GM18499 (cell line): ENCODE results near the gene PCYT1A.
"Not testable (repeated sequence)": the region's sequence is repeated elsewhere in the genome, so short reads cannot be mapped to it uniquely, and the experiment has no call there.

Source experiments
- ATAC-seq: cut with Tn5 transposase; IDR thresholded peaks from one replicate; pipeline ENCODE4 v1.9.1; 2021; ENCODE audit warnings: moderate number of reproducible peaks; ENCODE audit not compliant: insufficient read depth, unreplicated experiment

Gene PCYT1A

DNA sequence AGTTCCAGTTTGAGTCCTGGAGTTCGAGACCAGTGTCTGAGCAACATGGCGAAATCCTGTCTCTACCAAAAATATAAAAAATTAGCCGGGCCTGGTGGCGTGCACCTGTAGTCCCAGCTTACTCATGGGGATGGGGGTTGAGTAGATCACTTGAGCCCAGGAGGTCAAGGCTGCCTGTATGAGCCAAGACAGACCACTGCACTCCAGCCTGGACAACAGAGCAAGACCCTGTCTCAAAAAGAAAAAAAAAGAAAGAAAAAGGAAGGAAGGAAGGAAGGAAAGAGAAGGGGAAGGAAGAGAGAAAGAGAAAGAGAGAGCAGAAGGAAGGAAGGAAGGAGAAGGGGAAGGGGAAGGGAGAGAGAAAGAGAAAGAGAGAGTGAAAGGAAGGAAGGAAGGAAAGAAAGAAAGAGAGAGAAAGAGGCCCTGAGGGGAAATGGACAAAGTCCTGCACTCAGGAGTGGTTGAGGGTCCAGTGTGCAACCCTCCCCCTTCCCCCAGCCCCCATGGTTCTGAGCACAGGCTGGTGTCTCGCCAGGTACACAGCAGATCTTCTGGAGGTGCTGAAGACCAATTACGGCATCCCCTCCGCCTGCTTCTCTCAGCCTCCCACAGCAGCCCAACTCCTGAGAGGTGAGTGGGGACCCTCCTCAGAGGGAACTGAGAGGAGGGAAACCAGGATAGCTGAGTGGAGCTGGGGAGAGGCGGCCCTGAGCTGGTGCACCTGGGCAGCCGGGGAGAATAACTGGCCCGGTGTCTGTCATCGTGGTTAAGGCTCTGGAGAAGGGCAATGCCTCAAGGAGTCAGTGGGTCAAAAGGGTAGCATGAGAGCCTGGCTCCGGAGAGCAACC is 70.0 kb downstream of the PCYT1A start:
- no peak for ATAC-seq

DNA sequence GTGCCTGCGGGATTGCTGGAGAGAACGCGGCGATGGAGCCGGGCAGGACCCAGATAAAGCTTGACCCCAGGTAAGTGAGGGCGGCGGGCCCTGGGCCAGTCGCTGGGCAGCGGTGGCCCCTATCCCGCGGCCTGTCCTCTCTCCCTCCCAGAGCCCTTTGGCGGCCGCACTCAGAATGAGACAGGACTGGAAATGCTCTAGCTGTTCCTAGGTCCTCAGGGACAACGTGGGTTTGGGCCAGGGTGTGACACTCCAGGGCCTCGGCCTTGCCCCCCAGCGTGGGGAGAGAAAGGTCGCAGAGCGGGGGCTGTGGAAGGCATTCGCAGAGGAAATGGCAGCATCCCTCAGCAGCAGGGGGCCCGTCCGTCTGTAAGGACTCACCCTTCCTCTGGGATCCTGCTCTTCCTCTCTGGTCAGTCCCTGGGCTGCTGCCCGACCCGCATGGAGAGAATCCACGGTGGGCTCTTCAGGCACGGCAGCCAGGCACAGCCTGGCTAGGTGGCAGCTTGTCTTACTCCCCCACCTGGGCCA is 70.8 kb downstream of the PCYT1A start:
- no peak for ATAC-seq

DNA sequence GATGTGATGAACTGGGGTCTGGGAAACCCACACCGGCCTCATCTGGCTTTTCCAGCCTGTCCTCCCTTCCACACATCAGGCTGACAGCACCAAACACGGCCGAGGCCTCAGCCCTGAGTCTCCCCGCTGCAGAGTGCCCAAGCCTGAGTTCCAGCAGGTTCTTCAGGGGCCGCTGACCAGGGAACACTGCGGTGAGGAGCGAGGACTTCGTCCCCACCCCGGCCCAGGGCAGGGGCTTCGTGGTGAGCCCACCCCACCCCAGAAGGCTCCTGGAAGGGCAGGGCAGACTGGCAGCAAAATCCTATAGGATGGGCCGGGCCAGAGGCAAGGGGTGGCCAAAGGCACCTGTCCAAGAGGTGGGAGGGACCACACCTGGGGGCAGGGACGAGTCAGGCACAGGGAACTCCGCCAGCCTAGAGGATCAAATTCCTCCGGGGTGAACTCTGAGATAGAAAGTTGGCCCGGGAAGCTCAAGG is 71.4 kb downstream of the PCYT1A start, which contains the start of gene SLC51A:
Gene SLC51A, plus strand, starts transcription at position 446 of the 476 bp plus-strand sequence. CDS start 179 bp downstream, outside the sequence.
- ATAC-seq = no peak

DNA sequence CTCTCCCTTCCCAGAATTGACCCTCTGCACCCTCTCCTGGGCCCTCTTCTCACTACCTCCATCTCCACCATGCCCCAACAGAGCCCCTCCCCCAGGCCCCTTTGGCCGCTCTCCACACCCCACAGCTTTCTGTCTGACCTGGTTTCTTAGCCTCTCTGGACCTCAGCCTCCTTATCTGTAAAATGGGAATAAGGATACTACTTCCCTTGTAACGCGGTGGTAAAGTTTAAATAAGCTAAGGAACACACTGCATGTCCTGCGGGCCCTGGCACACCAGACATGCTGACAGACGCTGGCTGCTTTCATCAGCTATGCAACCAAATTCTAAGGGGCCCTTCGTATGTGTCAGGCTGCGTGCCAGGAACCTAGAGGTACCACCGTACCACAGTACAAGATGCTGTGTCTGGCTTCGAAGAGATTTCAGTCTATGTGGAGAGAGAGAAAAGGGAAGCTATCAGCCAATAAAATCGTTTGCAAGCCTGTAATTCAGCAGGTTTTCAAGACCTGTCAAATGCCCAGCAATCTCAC is 72.0 kb downstream of the PCYT1A start:
- ATAC-seq = no peak

DNA sequence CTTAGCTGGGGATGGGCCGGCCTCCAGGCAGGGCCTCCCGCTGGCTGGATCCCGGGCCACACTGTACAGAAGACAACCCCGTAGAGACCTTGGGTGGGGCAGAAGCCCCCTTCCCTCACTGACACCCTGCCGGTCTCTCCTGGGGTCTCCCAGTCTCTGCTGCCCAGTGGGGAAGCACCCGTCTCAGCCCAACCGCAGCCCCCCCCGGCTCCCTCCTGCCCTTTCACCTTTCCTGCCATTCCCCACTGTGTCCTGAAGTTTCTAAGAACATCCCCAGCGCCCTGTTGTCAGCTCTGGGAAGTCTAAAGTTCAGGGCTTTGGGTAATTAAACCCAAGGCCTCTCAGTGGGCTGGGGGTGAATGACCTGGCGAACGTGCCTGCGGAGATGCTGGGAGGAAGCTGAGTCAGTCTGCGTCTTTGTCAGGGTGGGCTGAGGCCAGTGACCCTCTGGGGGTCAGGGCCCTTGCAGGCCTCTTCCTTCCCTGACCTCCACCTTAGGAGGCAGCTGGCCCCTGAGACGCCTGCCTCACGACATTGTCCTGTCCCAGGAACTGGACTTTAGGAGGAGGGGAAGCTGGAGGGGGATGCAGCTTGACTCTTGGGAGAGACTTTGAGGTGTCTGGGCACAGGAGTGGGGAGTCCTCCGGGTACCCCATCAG is 72.6 kb downstream of the PCYT1A start:
- no peak for ATAC-seq

DNA sequence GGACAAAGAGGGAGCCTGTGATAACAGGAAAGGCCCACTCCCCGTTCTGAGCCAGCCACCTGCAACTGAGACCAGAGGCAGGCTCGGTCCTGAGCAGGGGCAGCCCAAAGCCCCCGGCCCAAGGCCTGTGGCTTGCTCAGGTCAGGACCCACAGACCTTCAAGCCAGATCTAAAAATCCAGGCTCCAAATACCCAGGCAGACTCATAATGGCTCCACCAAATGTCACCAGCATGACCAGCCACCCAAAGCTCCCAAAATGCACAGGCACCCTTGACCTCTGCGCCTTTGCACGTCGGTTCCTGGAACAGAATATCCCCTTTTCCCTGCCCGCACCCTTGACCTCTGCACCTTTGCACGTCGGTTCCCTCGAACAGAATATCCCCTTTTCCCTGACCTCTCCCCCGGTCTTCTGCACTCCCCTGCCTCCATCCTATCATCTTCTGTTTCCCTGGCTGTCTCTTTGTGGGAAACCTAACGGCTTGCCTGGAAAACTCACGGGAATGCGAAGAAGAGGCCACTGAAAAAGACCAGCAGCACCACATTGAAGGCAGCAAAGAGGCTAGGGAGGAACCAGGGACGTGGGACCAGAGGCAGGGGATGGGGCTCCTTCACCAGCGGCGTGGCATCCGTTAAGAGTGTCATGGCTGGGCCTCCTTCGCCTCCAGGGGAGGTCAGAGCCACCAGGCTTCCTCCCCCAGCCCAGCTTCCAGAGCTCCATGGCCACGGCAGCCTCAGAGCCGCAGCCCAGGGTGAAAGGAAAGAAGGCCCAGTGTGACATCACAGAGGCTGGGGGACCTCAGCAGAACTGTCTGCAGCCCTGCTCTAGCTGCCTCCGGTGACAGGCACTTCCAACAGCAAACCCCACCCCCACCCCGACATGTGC is 76.6 kb downstream of the PCYT1A start, which contains the start of gene ZDHHC19:
Gene ZDHHC19, minus strand, starts transcription at position 728 of the 884 bp plus-strand sequence. Its CDS starts 85 bp downstream, at position 643.
- no peak for ATAC-seq

DNA sequence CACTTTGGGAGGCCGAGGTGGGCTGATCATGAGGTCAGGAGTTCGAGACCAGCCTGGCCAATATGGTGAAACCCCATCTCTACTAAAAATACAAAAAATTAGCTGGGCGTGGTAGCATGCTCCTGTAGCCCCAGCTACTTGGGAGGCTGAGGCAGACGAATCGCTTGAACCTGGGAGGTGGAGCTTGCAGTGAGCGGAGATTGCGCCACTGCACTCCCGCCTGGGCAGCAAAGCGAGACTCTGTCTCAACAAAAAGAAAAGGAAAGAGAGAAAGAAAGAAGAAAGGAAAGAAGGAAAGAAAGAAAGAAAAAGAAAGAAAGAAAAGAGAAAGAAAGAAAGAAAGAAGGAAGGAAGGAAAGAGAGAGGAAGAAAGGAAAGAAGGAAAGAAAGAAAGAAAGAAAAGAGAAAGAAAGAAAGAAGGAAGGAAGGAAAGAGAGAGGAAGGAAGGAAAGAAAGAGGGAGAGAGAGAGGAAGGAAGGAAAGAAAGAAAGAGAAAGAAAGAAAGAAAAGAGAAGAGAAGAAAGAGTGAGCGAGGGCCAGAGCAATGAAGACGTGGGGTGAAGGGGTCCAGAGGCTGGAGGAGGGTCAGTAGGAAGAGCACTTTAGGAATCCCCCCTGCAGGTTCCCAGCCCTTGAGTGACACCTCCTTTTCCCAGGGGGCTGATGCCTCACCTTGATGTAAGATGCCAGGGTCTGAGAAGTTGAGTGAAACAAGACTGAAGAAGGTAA is 77.4 kb downstream of the PCYT1A start:
- not testable (repeated sequence) for ATAC-seq

DNA sequence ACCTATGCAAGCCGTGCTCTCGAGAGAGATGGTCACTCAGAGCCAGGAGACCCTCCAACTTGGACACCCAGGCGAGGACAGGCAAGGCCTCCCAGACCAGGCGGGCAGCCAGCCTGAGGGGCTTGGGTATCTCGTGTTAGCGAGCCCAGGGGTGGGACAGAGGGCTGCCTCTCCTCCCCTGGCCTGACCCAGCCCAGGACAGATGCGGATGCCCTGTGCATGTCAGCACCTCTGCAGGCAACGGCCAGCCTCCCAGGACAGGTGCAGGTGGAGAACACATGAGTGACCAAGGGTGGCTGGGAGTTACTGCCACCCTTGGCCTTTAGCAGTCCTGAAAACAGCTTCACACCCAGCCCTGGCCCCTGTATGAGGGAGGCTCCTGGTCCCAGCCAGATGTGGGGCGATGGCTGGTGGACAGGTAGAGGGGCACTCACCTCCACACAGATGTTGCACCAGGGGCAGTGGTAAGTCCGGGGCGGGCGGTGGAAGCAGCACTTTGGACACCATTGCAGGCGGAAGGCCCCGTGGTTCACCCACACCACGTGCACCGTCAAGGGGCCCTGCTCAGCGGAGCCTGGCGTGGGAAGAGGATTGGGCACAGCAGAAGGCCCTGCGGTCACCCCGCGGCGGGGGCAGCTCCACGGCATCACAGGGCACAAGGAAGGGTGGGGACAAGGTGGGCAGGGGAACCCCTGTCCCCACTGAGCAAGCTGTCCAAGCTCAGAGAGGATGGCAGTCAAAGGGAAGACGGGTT is 78.4 kb downstream of the PCYT1A start:
- no peak for ATAC-seq

DNA sequence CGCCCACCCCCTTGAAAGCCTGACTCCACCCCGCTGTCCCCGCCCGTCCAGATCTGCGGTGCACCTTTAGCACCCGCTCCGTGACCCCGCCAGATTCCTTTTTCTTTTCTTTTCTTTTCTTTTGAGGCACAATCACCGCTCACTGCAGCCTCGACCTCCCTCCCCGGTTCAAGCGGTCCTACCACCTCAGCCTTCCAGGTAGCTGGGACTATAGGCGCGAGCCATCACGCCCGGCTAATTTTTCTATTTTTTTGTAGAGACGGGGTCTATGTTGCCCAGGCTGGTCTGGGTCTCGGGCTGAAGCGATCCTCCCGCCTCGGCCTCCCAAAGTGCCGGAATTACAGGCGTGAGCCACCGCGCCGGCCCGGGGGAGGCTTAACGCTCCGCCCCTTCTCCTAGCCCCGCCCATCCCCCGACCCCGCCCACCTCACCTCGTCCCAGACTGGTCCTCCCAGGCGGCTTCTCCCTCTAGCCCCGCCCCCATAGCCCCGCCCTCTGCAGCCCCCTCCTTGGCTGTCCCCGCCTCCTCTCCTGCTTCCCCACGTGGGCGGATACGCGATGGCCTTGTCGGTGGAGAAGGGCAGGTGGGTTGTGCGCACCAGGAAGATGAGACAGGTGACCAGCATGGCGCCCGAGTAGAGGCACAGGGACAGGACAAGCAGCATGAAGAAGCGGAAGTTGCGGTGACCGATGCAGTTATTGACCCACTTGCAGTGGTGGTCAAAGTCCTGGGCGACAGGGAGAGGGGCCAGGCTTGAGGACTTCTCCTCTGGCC is 79.5 kb downstream of the PCYT1A start:
- no peak for ATAC-seq

DNA sequence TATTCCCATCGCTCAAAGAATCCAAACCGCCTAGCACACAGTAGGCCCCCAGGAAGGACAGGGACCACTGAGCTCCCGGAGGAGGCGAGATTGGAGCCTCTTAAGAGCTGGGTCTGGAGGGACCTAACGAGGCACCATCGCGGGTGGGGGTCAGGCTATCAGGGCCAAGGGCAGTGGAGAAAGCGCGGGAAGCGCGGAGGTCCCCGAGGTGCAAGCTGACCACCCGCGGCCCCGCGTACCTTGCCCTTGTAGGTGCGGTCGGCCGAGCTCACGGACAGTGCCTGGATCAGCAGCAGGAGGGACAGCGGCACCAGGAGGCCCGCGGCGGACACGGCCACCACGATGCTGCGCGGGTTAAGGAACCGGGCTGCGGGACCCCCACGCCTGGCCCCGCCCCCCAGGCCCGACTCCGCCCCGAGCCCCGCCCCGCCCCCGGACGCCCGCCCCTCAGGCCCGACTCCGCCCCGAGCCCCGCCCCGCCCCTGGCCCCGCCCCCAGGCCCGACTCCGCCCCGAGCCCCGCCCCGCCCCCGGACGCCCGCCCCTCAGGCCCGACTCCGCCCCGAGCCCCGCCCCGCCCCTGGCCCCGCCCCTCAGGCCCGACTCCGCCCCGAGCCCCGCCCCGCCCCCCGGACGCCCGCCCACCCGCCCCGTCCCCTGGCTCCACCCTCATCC is 80.2 kb downstream of the PCYT1A start:
- ATAC-seq = no peak

DNA sequence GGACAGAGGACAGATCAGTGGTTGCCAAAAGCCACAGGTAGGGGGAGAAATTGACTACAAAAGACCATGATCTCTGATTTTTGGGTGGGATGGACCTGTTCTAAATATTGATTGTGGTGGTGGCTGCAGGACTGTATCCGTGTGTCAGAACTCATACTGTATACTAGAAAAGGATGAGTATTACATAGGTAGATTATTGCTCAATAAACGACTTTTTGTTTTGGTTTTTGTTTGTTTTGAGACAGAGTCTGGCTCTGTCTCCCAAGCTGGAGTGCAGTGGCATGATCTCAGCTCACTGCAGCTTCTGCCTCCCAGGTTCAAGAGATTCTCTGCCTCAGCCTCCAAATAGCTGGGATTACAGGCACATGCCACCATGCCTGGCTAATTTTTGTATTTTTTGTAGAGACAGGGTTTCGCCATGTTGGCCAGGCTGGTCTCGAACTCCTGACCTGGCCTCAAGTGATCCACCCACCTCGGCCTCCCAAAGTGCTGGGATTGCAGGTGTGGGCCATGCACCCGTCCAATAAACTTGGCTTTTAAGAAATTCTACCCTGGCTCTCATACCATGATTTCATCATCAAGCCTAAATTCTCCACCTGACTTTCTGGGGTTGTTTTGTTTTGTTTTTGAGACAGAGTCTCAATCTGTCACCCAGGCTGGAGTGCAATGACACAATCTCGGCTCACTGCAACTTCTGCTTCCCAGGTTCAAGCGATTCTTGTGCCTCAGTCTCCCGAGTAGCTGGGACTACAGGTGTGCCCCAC is 81.9 kb downstream of the PCYT1A start:
- ATAC-seq = not testable (repeated sequence)

DNA sequence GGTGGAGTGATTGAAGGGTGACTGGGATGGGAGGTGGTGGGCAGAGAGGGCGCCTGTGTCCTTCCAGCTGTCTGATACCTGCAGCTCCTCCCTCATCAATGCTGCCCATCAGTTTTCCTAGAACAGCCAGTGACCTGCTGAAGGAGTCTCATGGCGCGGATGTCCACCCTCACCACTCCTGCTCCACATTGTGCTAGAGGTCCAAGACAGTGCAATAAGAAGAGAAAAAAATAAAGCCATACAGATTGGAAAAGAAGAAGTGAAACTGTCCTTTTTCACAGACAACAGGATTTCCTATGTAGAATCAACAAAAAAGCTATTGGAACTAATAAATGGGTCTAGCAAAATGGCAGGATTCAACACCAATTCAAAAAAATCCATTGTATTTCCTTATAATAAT is 83.7 kb downstream of the PCYT1A start:
- no peak for ATAC-seq

DNA sequence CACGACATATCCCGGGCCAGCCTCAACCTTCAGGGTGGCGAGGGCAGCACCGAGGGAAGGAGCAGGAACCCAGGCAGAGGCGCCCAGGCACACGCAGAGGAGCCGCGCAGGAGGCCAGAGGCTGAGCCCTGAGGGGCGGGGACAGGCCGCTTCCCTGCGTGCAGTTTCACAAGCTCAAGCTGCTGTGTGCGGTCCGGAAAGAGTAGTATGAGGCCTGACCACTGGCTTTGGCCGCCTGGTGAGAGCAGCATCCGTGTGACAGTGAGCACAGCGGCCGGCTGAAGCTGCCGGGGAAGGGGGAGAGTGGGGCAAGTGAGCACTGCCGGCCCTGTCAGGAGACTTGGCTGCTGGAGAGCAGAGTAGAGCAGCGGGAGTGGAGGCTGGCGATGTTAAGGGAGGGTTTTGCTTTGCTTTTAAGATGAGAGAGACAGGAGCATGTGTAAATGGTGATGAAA is 85.0 kb downstream of the PCYT1A start:
- ATAC-seq = no peak

DNA sequence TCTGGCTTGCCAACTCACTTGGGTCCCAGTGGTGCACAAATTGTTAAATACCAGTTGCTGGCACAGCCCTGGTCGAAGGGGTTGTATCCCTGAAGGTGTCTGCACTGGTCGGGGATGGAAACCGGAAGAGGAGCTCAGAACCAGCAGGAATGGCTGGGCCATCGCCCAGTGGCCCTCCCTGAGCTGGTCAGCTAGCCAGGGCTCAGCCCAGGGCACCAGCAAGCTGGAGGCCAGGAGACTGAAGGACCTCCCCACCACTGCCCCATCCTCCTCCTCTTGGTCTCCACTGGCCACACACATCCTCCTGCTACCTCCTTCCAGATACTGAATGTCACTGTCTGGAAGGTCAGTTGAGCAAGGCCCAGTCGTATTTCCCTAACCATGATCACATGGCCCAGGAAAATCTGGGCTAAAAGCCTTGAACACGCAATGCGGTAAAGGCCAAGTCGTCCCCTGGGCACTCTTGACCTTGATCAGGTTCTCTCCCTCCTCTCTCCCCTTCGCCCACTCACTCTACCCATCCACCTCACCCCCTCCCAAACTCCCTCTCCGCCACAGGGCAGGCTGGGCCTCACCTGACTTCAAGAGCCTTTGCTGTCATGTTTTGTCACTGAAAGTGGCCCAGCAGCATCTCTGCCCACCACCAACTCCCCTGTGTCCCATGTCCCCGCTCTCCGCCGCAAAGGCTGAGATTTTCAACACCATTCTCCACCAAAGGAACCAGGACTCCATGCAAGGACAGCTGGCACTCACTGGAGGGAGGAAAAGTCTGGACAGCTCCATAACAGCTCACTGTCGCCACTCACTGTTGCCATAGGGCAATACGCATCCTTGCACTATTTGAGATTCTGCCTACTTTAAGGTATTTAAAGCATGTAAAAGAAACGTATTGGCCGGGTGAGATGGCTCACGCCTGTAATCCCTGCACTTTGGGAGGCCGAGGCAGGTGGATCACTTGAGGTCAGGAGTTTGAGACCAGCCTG is 88.5 kb downstream of the PCYT1A start:
- ATAC-seq = no peak

DNA sequence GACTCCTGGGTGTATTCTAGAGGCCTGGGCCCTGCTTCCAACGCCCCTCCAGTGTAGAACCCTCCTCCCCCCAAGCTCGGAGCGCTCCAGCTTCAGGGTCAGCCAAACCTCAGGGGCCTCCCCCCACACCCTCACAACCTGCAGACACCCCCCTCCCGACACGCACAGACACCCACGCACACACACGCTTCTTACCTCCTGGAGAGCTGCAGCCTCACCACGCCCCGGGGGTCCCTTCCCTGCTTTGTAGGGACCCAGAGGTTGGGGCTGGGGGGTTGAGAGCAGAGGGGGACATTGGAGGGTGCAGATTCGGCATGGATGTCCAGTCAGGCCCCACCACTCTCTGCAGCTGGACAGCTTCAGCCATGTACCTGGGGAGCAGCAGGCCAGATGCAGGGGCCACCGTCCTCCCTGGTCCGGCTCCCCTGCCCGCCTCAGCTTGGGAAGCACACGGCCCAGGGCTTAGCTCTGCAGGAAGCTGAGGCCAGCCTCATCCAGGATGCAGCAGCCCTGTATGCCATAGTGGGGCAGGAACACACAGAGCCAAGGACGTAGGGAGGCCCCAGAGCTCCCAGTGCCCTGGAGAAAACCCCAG is 89.3 kb downstream of the PCYT1A start:
- ATAC-seq = no peak
